GM23338 (cell line): ENCODE data around the gene DENND1B.

ENCODE experiments used
- CREB1 ChIP-seq: fragments of 250-450 bp; sonication (Bioruptor Pico); IDR thresholded peaks from 2 replicates; pipeline ENCODE4 v1.5.0; 2020; ENCODE audit warnings: low read depth, mild to moderate bottlenecking, moderate library complexity
- EZH2 ChIP-seq: fragments of 200-600 bp; sonication (generic); IDR thresholded peaks from one replicate; pipeline ENCODE4 v1.8.0; 2017; ENCODE audit warnings: antibody characterized with exemption, mild to moderate bottlenecking, low read depth; ENCODE audit not compliant: unreplicated experiment
- EZH2phosphoT487 ChIP-seq: fragments of 200-600 bp; sonication (generic); IDR thresholded peaks from one replicate; pipeline ENCODE4 v1.8.1; 2018; ENCODE audit warnings: antibody characterized with exemption; ENCODE audit not compliant: unreplicated experiment
- JUNB ChIP-seq: IDR thresholded peaks from one replicate; pipeline ENCODE4 v1.6.1; 2016; ENCODE audit warnings: antibody characterized with exemption; ENCODE audit not compliant: unreplicated experiment
- NANOG ChIP-seq: IDR thresholded peaks from 2 replicates; pipeline ENCODE4 v1.6.1; 2016; ENCODE audit warnings: antibody characterized with exemption, borderline replicate concordance
- POLR2AphosphoS5 ChIP-seq: IDR thresholded peaks from 2 replicates; pipeline ENCODE4 v1.6.1; 2016; ENCODE audit warnings: antibody characterized with exemption, low read depth
- STAT1 ChIP-seq: IDR thresholded peaks from one replicate; pipeline ENCODE4 v1.6.1; 2016; ENCODE audit warnings: antibody characterized with exemption; ENCODE audit not compliant: unreplicated experiment
- ZNF114 ChIP-seq: fragments of 250-450 bp; sonication (Bioruptor Pico); IDR thresholded peaks from 2 replicates; pipeline ENCODE4 v1.5.0; 2020; ENCODE audit warnings: mild to moderate bottlenecking, moderate library complexity
- ZNF331 ChIP-seq: fragments of 250-450 bp; sonication (Bioruptor Pico); IDR thresholded peaks from 2 replicates; pipeline ENCODE4 v1.5.0; 2020; ENCODE audit warnings: low read depth, mild to moderate bottlenecking, moderate library complexity
- TF ChIP-seq, protein P1 (sequence below), 2 experiments: fragments of 200-600 bp in 1 of 2; sonication (generic) in 1 of 2; conservative IDR thresholded peaks; 2 replicates each; pipeline versions ENCODE4 v1.5.1 to v1.6.1; 2016 to 2017; ENCODE audit warnings: antibody characterized with exemption in 2 of 2, low read depth in 2 of 2, mild to moderate bottlenecking in 2 of 2, moderate library complexity in 1 of 2
- TF ChIP-seq, protein P2 (sequence below): IDR thresholded peaks from one replicate; pipeline ENCODE4 v1.6.1; 2018; ENCODE audit warnings: antibody characterized with exemption; ENCODE audit not compliant: unreplicated experiment
- TF ChIP-seq, protein P3 (sequence below): IDR thresholded peaks from 2 replicates; pipeline ENCODE4 v1.6.1; 2016; ENCODE audit warnings: antibody characterized with exemption
- TF ChIP-seq, protein P4 (sequence below): fragments of 250-450 bp; sonication (Bioruptor Pico); IDR thresholded peaks from 2 replicates; pipeline ENCODE4 v1.5.0; 2020; ENCODE audit warnings: mild to moderate bottlenecking, moderate library complexity

GRCh38 chr1:197680311-197680710 is 95.0 kb downstream of the DENND1B start:
- TF ChIP-seq, protein P1, sequence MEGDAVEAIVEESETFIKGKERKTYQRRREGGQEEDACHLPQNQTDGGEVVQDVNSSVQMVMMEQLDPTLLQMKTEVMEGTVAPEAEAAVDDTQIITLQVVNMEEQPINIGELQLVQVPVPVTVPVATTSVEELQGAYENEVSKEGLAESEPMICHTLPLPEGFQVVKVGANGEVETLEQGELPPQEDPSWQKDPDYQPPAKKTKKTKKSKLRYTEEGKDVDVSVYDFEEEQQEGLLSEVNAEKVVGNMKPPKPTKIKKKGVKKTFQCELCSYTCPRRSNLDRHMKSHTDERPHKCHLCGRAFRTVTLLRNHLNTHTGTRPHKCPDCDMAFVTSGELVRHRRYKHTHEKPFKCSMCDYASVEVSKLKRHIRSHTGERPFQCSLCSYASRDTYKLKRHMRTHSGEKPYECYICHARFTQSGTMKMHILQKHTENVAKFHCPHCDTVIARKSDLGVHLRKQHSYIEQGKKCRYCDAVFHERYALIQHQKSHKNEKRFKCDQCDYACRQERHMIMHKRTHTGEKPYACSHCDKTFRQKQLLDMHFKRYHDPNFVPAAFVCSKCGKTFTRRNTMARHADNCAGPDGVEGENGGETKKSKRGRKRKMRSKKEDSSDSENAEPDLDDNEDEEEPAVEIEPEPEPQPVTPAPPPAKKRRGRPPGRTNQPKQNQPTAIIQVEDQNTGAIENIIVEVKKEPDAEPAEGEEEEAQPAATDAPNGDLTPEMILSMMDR (conservative IDR thresholded peaks at IDR 0.05; ENCODE audit: low read depth in 2 of 2): no peak
- no peak for TF ChIP-seq POLR2AphosphoS5
- TF ChIP-seq NANOG: no peak
- TF ChIP-seq, protein P2, sequence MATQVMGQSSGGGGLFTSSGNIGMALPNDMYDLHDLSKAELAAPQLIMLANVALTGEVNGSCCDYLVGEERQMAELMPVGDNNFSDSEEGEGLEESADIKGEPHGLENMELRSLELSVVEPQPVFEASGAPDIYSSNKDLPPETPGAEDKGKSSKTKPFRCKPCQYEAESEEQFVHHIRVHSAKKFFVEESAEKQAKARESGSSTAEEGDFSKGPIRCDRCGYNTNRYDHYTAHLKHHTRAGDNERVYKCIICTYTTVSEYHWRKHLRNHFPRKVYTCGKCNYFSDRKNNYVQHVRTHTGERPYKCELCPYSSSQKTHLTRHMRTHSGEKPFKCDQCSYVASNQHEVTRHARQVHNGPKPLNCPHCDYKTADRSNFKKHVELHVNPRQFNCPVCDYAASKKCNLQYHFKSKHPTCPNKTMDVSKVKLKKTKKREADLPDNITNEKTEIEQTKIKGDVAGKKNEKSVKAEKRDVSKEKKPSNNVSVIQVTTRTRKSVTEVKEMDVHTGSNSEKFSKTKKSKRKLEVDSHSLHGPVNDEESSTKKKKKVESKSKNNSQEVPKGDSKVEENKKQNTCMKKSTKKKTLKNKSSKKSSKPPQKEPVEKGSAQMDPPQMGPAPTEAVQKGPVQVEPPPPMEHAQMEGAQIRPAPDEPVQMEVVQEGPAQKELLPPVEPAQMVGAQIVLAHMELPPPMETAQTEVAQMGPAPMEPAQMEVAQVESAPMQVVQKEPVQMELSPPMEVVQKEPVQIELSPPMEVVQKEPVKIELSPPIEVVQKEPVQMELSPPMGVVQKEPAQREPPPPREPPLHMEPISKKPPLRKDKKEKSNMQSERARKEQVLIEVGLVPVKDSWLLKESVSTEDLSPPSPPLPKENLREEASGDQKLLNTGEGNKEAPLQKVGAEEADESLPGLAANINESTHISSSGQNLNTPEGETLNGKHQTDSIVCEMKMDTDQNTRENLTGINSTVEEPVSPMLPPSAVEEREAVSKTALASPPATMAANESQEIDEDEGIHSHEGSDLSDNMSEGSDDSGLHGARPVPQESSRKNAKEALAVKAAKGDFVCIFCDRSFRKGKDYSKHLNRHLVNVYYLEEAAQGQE: no peak
- no peak for TF ChIP-seq CREB1
- TF ChIP-seq JUNB: no peak
- no peak for TF ChIP-seq EZH2phosphoT487
- TF ChIP-seq EZH2: no peak
- no peak for TF ChIP-seq ZNF114
- TF ChIP-seq, protein P3, sequence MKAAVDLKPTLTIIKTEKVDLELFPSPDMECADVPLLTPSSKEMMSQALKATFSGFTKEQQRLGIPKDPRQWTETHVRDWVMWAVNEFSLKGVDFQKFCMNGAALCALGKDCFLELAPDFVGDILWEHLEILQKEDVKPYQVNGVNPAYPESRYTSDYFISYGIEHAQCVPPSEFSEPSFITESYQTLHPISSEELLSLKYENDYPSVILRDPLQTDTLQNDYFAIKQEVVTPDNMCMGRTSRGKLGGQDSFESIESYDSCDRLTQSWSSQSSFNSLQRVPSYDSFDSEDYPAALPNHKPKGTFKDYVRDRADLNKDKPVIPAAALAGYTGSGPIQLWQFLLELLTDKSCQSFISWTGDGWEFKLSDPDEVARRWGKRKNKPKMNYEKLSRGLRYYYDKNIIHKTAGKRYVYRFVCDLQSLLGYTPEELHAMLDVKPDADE: no peak
- TF ChIP-seq STAT1: no peak
- TF ChIP-seq ZNF331 (CRISPR knock-in tag): no peak
- TF ChIP-seq, protein P4, sequence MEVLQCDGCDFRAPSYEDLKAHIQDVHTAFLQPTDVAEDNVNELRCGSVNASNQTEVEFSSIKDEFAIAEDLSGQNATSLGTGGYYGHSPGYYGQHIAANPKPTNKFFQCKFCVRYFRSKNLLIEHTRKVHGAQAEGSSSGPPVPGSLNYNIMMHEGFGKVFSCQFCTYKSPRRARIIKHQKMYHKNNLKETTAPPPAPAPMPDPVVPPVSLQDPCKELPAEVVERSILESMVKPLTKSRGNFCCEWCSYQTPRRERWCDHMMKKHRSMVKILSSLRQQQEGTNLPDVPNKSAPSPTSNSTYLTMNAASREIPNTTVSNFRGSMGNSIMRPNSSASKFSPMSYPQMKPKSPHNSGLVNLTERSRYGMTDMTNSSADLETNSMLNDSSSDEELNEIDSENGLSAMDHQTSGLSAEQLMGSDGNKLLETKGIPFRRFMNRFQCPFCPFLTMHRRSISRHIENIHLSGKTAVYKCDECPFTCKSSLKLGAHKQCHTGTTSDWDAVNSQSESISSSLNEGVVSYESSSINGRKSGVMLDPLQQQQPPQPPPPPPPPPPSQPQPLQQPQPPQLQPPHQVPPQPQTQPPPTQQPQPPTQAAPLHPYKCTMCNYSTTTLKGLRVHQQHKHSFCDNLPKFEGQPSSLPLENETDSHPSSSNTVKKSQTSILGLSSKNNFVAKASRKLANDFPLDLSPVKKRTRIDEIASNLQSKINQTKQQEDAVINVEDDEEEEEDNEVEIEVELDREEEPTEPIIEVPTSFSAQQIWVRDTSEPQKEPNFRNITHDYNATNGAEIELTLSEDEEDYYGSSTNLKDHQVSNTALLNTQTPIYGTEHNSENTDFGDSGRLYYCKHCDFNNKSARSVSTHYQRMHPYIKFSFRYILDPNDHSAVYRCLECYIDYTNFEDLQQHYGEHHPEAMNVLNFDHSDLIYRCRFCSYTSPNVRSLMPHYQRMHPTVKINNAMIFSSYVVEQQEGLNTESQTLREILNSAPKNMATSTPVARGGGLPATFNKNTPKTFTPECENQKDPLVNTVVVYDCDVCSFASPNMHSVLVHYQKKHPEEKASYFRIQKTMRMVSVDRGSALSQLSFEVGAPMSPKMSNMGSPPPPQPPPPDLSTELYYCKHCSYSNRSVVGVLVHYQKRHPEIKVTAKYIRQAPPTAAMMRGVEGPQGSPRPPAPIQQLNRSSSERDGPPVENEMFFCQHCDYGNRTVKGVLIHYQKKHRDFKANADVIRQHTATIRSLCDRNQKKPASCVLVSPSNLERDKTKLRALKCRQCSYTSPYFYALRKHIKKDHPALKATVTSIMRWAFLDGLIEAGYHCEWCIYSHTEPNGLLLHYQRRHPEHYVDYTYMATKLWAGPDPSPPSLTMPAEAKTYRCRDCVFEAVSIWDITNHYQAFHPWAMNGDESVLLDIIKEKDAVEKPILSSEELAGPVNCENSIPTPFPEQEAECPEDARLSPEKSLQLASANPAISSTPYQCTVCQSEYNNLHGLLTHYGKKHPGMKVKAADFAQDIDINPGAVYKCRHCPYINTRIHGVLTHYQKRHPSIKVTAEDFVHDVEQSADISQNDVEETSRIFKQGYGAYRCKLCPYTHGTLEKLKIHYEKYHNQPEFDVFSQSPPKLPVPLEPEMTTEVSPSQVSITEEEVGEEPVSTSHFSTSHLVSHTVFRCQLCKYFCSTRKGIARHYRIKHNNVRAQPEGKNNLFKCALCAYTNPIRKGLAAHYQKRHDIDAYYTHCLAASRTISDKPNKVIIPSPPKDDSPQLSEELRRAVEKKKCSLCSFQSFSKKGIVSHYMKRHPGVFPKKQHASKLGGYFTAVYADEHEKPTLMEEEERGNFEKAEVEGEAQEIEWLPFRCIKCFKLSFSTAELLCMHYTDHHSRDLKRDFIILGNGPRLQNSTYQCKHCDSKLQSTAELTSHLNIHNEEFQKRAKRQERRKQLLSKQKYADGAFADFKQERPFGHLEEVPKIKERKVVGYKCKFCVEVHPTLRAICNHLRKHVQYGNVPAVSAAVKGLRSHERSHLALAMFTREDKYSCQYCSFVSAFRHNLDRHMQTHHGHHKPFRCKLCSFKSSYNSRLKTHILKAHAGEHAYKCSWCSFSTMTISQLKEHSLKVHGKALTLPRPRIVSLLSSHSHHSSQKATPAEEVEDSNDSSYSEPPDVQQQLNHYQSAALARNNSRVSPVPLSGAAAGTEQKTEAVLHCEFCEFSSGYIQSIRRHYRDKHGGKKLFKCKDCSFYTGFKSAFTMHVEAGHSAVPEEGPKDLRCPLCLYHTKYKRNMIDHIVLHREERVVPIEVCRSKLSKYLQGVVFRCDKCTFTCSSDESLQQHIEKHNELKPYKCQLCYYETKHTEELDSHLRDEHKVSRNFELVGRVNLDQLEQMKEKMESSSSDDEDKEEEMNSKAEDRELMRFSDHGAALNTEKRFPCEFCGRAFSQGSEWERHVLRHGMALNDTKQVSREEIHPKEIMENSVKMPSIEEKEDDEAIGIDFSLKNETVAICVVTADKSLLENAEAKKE (CRISPR knock-in tag): no peak
